Esophagus muscularis mucosa (tissue), 4 donors: ENCODE measurements around the gene FBXW11. TPM values are rescaled to one million over a fixed set of nuclear protein-coding genes. Genes with fewer than 3 reads are reported as not detected.

ENCODE experiments used
- DNase-seq: peaks from one replicate; pipeline ENCODE4 v3.0.0-alpha.2; 2017; ENCODE audit errors: extremely low spot score
- H3K27ac ChIP-seq, 4 donors: fragments of 200-600 bp; sonication (generic); replicated peaks in 1 of 4; 1 replicate in 3 of 4; 2 replicates in 1 of 4; pipeline ENCODE4 v1.5.1; 2016 to 2019; ENCODE audit warnings: mild to moderate bottlenecking in 1 of 4
- H3K27me3 ChIP-seq, 4 donors: fragments of 200-600 bp; sonication (generic); one replicate each; pipeline versions ENCODE4 v1.5.1 to v1.6.0; 2016 to 2019
- H3K36me3 ChIP-seq, 4 donors: fragments of 200-600 bp; sonication (generic); one replicate each; pipeline ENCODE4 v1.5.1; 2016 to 2019
- H3K4me1 ChIP-seq, 4 donors: fragments of 200-600 bp; sonication (generic); one replicate each; pipeline ENCODE4 v1.5.1; 2016 to 2019
- H3K4me3 ChIP-seq, 4 donors: fragments of 200-600 bp; sonication (generic); 1 replicate in 2 of 4; 2 replicates in 2 of 4; pipeline ENCODE4 v1.5.1; 2016 to 2019; ENCODE audit warnings: mild to moderate bottlenecking in 4 of 4, moderate library complexity in 1 of 4
- H3K9me3 ChIP-seq, 4 donors: fragments of 200-600 bp; sonication (generic); 1 replicate in 3 of 4; 2 replicates in 1 of 4; pipeline ENCODE4 v1.5.1; 2016 to 2019
- EP300 ChIP-seq: sonication (generic); formaldehyde crosslinking; IDR thresholded peaks from one replicate; pipeline ENCODE4 v1.6.1; 2017; ENCODE audit warnings: antibody characterized with exemption
- POLR2A ChIP-seq: fragments of 450-650 bp; IDR thresholded peaks from one replicate; pipeline ENCODE4 v1.6.1; 2017; ENCODE audit warnings: antibody characterized with exemption, moderate library complexity, mild to moderate bottlenecking, low read depth
- POLR2AphosphoS5 ChIP-seq, 2 donors: sonication (generic); formaldehyde crosslinking; IDR thresholded peaks; one replicate each; pipeline ENCODE4 v1.6.1; 2017; ENCODE audit warnings: antibody characterized with exemption in 2 of 2
- WGBS: methylation state at CpG from one replicate; pipeline ENCODE4 v1.1.5; 2018; 5-methylcytosine and 5-hydroxymethylcytosine counted together
- intact Hi-C: fragments of 100-400 bp; cut with DNase I; formaldehyde crosslinking; loops from one replicate; pipeline ENCODE4 v1.15.1; 2023
- total RNA-seq, 4 donors: library from RNA; depleted of rRNA; stranded (reverse); fragments of >200 nt; gene quantifications; one replicate each; pipeline versions ENCODE4 v1.1.0 to v1.2.1, GENCODE V29; 2016
- TF ChIP-seq, protein P1 (sequence below), 3 experiments: fragments of 200-600 bp in 2 of 3; fragments of 450-650 bp in 1 of 3; sonication (generic) in 2 of 3; IDR thresholded peaks; one replicate each; pipeline ENCODE4 v1.5.1; 2017 to 2019; ENCODE audit warnings: antibody characterized with exemption in 3 of 3, mild to moderate bottlenecking in 2 of 3, moderate library complexity in 1 of 3

The FBXW11 gene
- total RNA-seq, 4 donors from 2014 or later, result 60.8 to 75.6 (median 66.3) TPM

- TF ChIP-seq, protein P1, sequence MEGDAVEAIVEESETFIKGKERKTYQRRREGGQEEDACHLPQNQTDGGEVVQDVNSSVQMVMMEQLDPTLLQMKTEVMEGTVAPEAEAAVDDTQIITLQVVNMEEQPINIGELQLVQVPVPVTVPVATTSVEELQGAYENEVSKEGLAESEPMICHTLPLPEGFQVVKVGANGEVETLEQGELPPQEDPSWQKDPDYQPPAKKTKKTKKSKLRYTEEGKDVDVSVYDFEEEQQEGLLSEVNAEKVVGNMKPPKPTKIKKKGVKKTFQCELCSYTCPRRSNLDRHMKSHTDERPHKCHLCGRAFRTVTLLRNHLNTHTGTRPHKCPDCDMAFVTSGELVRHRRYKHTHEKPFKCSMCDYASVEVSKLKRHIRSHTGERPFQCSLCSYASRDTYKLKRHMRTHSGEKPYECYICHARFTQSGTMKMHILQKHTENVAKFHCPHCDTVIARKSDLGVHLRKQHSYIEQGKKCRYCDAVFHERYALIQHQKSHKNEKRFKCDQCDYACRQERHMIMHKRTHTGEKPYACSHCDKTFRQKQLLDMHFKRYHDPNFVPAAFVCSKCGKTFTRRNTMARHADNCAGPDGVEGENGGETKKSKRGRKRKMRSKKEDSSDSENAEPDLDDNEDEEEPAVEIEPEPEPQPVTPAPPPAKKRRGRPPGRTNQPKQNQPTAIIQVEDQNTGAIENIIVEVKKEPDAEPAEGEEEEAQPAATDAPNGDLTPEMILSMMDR (IDR thresholded peaks at IDR 0.05), result no peak
- TF ChIP-seq EP300, result no peak
- no peak for TF ChIP-seq POLR2AphosphoS5 (IDR thresholded peaks at IDR 0.05)
- no peak for TF ChIP-seq POLR2A
- H3K36me3 ChIP-seq, result no peaks in the 10 kb centered on the region
- H3K27ac ChIP-seq, result no peak overlapping the region
- peaks cover 0 to 25% (median 20%) of the 10 kb centered on the region in 4 donors for H3K9me3 ChIP-seq
- H3K4me1 ChIP-seq, result no peaks in the 10 kb centered on the region
- no peaks in the 10 kb centered on the region for H3K27me3 ChIP-seq
- DNase-seq, result no peak
- intact Hi-C loops, result no loop called here
- 83% methylated on average over 7 of the region's 7 CpGs for WGBS
- no peak overlapping the region for H3K4me3 ChIP-seq
Observed at GRCh38 chr5:171813813-171814490, 192.5 kb downstream of the FBXW11 start.

DNA sequence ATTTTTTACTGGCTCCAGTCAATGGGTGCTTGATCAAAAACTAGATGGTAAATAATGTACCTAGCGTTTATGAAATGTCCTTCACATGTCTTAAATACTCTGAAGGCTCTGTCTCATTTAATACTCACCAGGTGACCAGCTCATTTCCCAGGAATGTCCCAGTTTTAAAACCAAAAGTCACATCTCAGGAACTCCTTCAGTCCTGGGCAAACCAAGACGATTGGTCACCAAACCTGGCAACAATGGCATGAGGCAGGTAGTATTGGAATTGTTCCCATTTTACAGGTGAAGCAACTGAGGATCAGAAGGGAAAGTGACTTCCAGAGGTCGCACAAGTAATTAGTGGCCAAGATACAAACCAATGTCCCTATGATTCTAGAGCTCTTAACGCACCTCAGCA is 193.2 kb downstream of the FBXW11 start:
- Histone ChIP-seq H3K9me3 (peaks cover 0 to 25% (median 20%) of the 10 kb centered on the region in 4 donors), H3K4me3 (no peak overlapping the region), H3K27me3 (peaks cover 0 to 5% (median 0%) of the 10 kb centered on the region in 4 donors), H3K27ac (no peak overlapping the region), H3K4me1 (no peaks in the 10 kb centered on the region), H3K36me3 (no peaks in the 10 kb centered on the region)
- 94% methylated on average over 4 of the region's 4 CpGs for WGBS
- TF ChIP-seq POLR2A, result no peak
- TF ChIP-seq, protein P1 (IDR thresholded peaks at IDR 0.05), result no peak
- no peak for TF ChIP-seq POLR2AphosphoS5 (IDR thresholded peaks at IDR 0.05)
- no peak for TF ChIP-seq EP300
- intact Hi-C loops, result no loop called here
- DNase-seq, result no peak

Other genes starting within 250 kb of the FBXW11 start
- not detected for gene SMIM23, start 220.8 kb downstream of the FBXW11 start, total RNA-seq
- 10 to 100 TPM; 18.8 to 21.8 (median 19.4) TPM for gene STK10, start 181.6 kb upstream of the FBXW11 start, total RNA-seq
- not detected for gene EFCAB9, start 187.5 kb upstream of the FBXW11 start, total RNA-seq